HepG2 (cell line): ENCODE results near the gene RBP5. TPM values are rescaled to one million over a fixed set of nuclear protein-coding genes. Genes with fewer than 3 reads are reported as not detected.

Experiments
- EEA1 ChIP-seq: sonication (generic); formaldehyde crosslinking; IDR thresholded peaks from 2 replicates; pipeline ENCODE4 v1.5.1; 2020; ENCODE audit warnings: mild to moderate bottlenecking, missing genetic modification reagents, borderline replicate concordance
- HNRNPLL ChIP-seq: fragments of 200-400 bp; formaldehyde crosslinking; IDR thresholded peaks from 2 replicates; pipeline ENCODE4 v1.6.1; 2017; ENCODE audit warnings: mild to moderate bottlenecking, low read depth, low read length; ENCODE audit not compliant: poor library complexity, severe bottlenecking
- JUN ChIP-seq: sonication (generic); formaldehyde crosslinking; IDR thresholded peaks from 2 replicates; pipeline ENCODE4 v1.4.0; 2020; ENCODE audit warnings: mild to moderate bottlenecking, missing genetic modification reagents
- MAFG ChIP-seq: sonication (generic); formaldehyde crosslinking; IDR thresholded peaks from 2 replicates; pipeline ENCODE4 v1.5.1; 2020; ENCODE audit warnings: mild to moderate bottlenecking, missing genetic modification reagents
- MLXIP ChIP-seq: sonication (generic); formaldehyde crosslinking; IDR thresholded peaks from 2 replicates; pipeline ENCODE4 v1.9.0; 2021; ENCODE audit warnings: missing genetic modification reagents, borderline replicate concordance
- NFAT5 ChIP-seq: sonication (generic); formaldehyde crosslinking; IDR thresholded peaks from 2 replicates; pipeline ENCODE4 v1.4.0; 2020; ENCODE audit warnings: missing genetic modification reagents
- REL ChIP-seq: sonication (generic); formaldehyde crosslinking; conservative IDR thresholded peaks from 2 replicates; pipeline ENCODE4 v1.8.0; 2022; ENCODE audit warnings: mild to moderate bottlenecking, missing genetic modification reagents, moderate library complexity
- RXRB ChIP-seq: IDR thresholded peaks from 2 replicates; pipeline ENCODE4 v1.6.1; 2016; ENCODE audit warnings: borderline replicate concordance, missing genetic modification reagents, missing compliant biosample characterization
- SNRNP70 ChIP-seq: fragments of 200-400 bp; formaldehyde crosslinking; IDR thresholded peaks from 2 replicates; pipeline ENCODE4 v1.6.1; 2017; ENCODE audit warnings: mild to moderate bottlenecking, low read depth, low read length, moderate library complexity
- SOX5 ChIP-seq: IDR thresholded peaks from 2 replicates; pipeline ENCODE4 v1.6.1; 2016; ENCODE audit warnings: borderline replicate concordance
- TERF1 ChIP-seq: sonication (generic); formaldehyde crosslinking; IDR thresholded peaks from 2 replicates; pipeline ENCODE4 v1.8.0; 2022; ENCODE audit warnings: mild to moderate bottlenecking, missing genetic modification reagents, moderate library complexity
- ZMYM2 ChIP-seq: sonication (generic); formaldehyde crosslinking; IDR thresholded peaks from 2 replicates; pipeline ENCODE4 v1.8.0; 2022; ENCODE audit warnings: mild to moderate bottlenecking, missing genetic modification reagents
- ZNF335 ChIP-seq: sonication (generic); formaldehyde crosslinking; IDR thresholded peaks from 2 replicates; pipeline ENCODE4 v1.4.0; 2020; ENCODE audit warnings: missing genetic modification reagents
- ZNF350 ChIP-seq: sonication (generic); formaldehyde crosslinking; IDR thresholded peaks from 2 replicates; pipeline ENCODE4 v1.4.0; 2020; ENCODE audit warnings: mild to moderate bottlenecking, low read depth, missing genetic modification reagents, borderline replicate concordance
- ZNF496 ChIP-seq: sonication (generic); formaldehyde crosslinking; IDR thresholded peaks from 2 replicates; pipeline ENCODE4 v1.8.1; 2023; ENCODE audit warnings: mild to moderate bottlenecking, moderate library complexity, missing genetic modification reagents; ENCODE audit not compliant: insufficient replicate concordance
- ZNF550 ChIP-seq: sonication (generic); formaldehyde crosslinking; IDR thresholded peaks from 2 replicates; pipeline ENCODE4 v1.4.0; 2020; ENCODE audit warnings: mild to moderate bottlenecking, missing genetic modification reagents, borderline replicate concordance
- ZNF678 ChIP-seq: sonication (generic); formaldehyde crosslinking; IDR thresholded peaks from 2 replicates; pipeline ENCODE4 v1.4.0; 2020; ENCODE audit warnings: mild to moderate bottlenecking, missing genetic modification reagents
- polyA plus RNA-seq, 8 experiments: library from polyadenylated mRNA; depleted of rRNA in 3 of 8; stranded (reverse) in 7 of 8; unstranded in 1 of 8; fragments of >200 nt; fragmentation: Illumina TruSeq in 4 of 8; extraction: Trizol in 4 of 8; gene quantifications; 2 replicates each; pipeline versions ENCODE4 v1.2.1 to v1.2.3, GENCODE V29; 2011 to 2016; ENCODE audit warnings: low read depth in 4 of 8, missing spikeins in 1 of 8, mixed read lengths in 1 of 8; ENCODE audit not compliant: insufficient read depth in 1 of 8
- total RNA-seq, 5 experiments: library from RNA; depleted of rRNA; stranded (reverse); fragments of >200 nt; fragmentation: Illumina TruSeq; extraction: Trizol; gene quantifications; 2 replicates each; pipeline ENCODE4 v1.2.3, GENCODE V29; 2016; ENCODE audit warnings: low read depth in 1 of 5
- TF ChIP-seq, protein P1 (sequence below): sonication (generic); formaldehyde crosslinking; IDR thresholded peaks from 2 replicates; pipeline ENCODE4 v1.8.0; 2022; ENCODE audit warnings: mild to moderate bottlenecking, missing genetic modification reagents

RBP5 gene
- total and polyA plus RNA-seq, 2 of the 13 experiments (the other 11 are each of a cell fraction or from before 2014, with no cell fraction given) = 13.8 to 19.8 TPM

GRCh38 chr12:7130701-7131501, 2.2 kb upstream of the RBP5 start (continued):
- no peak for TF ChIP-seq RXRB (CRISPR knock-in tag)
- no peak for TF ChIP-seq NFAT5
- TF ChIP-seq JUN = no peak
- TF ChIP-seq SNRNP70 = no peak
- no peak for TF ChIP-seq MAFG
- TF ChIP-seq ZNF678 = no peak
- TF ChIP-seq TERF1 = no peak
- no peak for TF ChIP-seq ZNF496 (CRISPR knock-in tag)
- TF ChIP-seq ZNF335 (CRISPR knock-in tag) = no peak
- TF ChIP-seq MLXIP (CRISPR knock-in tag) = no peak
- no peak; the same call in 1 of the 2 replicates for TF ChIP-seq EEA1
- no peak for TF ChIP-seq ZNF350 (CRISPR knock-in tag)
- no peak for TF ChIP-seq ZMYM2
- TF ChIP-seq SOX5 = no peak
- TF ChIP-seq HNRNPLL = peak; percentile 20
- TF ChIP-seq REL = no peak
- TF ChIP-seq ZNF550 (CRISPR knock-in tag) = no peak
- TF ChIP-seq, protein P1, sequence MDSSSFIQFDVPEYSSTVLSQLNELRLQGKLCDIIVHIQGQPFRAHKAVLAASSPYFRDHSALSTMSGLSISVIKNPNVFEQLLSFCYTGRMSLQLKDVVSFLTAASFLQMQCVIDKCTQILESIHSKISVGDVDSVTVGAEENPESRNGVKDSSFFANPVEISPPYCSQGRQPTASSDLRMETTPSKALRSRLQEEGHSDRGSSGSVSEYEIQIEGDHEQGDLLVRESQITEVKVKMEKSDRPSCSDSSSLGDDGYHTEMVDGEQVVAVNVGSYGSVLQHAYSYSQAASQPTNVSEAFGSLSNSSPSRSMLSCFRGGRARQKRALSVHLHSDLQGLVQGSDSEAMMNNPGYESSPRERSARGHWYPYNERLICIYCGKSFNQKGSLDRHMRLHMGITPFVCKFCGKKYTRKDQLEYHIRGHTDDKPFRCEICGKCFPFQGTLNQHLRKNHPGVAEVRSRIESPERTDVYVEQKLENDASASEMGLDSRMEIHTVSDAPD = no peak
